Endodermal cell (in vitro differentiated cells): ENCODE measurements around the gene GPC6. TPM values are rescaled to one million over a fixed set of nuclear protein-coding genes. Genes with fewer than 3 reads are reported as not detected.

Source experiments
- DNase-seq: peaks from one replicate; pipeline ENCODE4 v3.0.0-alpha.2; 2017
- H3K27ac ChIP-seq: 2 replicates; pipeline ENCODE4 v1.5.1; 2013; ENCODE audit warnings: mild to moderate bottlenecking, low read depth, low read length, moderate library complexity
- H3K27me3 ChIP-seq: 2 replicates; pipeline ENCODE4 v1.6.1; 2013; ENCODE audit warnings: mild to moderate bottlenecking, low read length, moderate library complexity; ENCODE audit not compliant: insufficient read depth, control insufficient read depth, poor library complexity, severe bottlenecking
- H3K36me3 ChIP-seq: 2 replicates; pipeline ENCODE4 v1.7.0; 2013; ENCODE audit warnings: mild to moderate bottlenecking, low read length, moderate library complexity; ENCODE audit not compliant: control insufficient read depth, insufficient read depth
- H3K4me1 ChIP-seq: one replicate; pipeline ENCODE4 v1.7.0; 2013; ENCODE audit warnings: low read length; ENCODE audit not compliant: control insufficient read depth, insufficient read depth
- H3K4me3 ChIP-seq: 2 replicates; pipeline ENCODE4 v1.5.1; 2013; ENCODE audit warnings: mild to moderate bottlenecking, low read length, moderate library complexity
- H3K9ac ChIP-seq: 2 replicates; pipeline ENCODE4 v1.6.1; 2013; ENCODE audit warnings: mild to moderate bottlenecking, low read length, moderate library complexity; ENCODE audit not compliant: poor library complexity, severe bottlenecking; ENCODE audit errors: extremely low read depth
- H3K9me3 ChIP-seq: 2 replicates; pipeline ENCODE4 v1.6.1; 2013; ENCODE audit warnings: mild to moderate bottlenecking, low read length, moderate library complexity; ENCODE audit not compliant: control insufficient read depth
- H3K27ac Mint-ChIP-seq: 2 replicates; pipeline ENCODE4 v1.8.0; 2020; ENCODE audit warnings: mixed read lengths
- H3K27me3 Mint-ChIP-seq: 2 replicates; pipeline ENCODE4 v1.8.0; 2021; ENCODE audit warnings: mild to moderate bottlenecking, mixed read lengths; ENCODE audit not compliant: insufficient read depth
- H3K36me3 Mint-ChIP-seq: 2 replicates; pipeline ENCODE4 v1.8.0; 2020; ENCODE audit warnings: low read depth, mixed read lengths
- H3K4me1 Mint-ChIP-seq: 2 replicates; pipeline ENCODE4 v1.8.0; 2020; ENCODE audit warnings: mixed read lengths
- H3K4me3 Mint-ChIP-seq: 2 replicates; pipeline ENCODE4 v1.8.0; 2020; ENCODE audit warnings: mild to moderate bottlenecking, moderate library complexity, mixed read lengths
- H3K9me3 Mint-ChIP-seq: 2 replicates; pipeline ENCODE4 v1.8.0; 2020; ENCODE audit warnings: mild to moderate bottlenecking, mixed read lengths
- CTCF ChIP-seq: fragments of 200-600 bp; sonication (generic); conservative IDR thresholded peaks from 2 replicates; pipeline ENCODE4 v1.5.0; 2021; ENCODE audit warnings: antibody characterized with exemption, mild to moderate bottlenecking
- WGBS, 2 experiments: methylation state at CpG; one replicate each; pipeline versions ENCODE4 v1.1.5 to v1.1.7; 2013; ENCODE audit warnings: missing lambda C conversion rate in 2 of 2, mixed read lengths in 1 of 2; ENCODE audit not compliant: insufficient coverage in 1 of 2, insufficient read length in 1 of 2; 5-methylcytosine and 5-hydroxymethylcytosine counted together
- total RNA-seq, 2 donors: library from RNA; stranded (reverse); fragmentation: NEBNext Ultra II Directional in 1 of 2; extraction: Animal tissue kit (Norgen Biotek cat#: 25700) in 1 of 2; gene quantifications; 2 replicates in 1 of 2; 3 replicates in 1 of 2; pipeline ENCODE4 v1.2.1, GENCODE V29; 2021

GPC6 gene
- total RNA-seq, 2 donors from 2014 or later: 69.6 to 80.4 TPM

- H3K36me3 Mint-ChIP-seq: no peaks in the 10 kb centered on the region
- DNase-seq: no peak
- Histone ChIP-seq H3K9me3 (peaks cover 7% of the 10 kb centered on the region), H3K36me3 (no peaks in the 10 kb centered on the region), H3K27ac (no peak overlapping the region), H3K4me3 (no peak overlapping the region), H3K4me1 (no peaks in the 10 kb centered on the region), H3K27me3 (no peaks in the 10 kb centered on the region), H3K9ac (no peak overlapping the region)
- WGBS, 2 experiments: 94% methylated on average over 3 of the region's 3 CpGs; no CpG with 5 or more reads in 1 of the 2 experiments
- H3K27ac Mint-ChIP-seq: no peak overlapping the region
- peaks cover 3% of the 10 kb centered on the region for H3K4me1 Mint-ChIP-seq
- peaks cover 5% of the 10 kb centered on the region for H3K9me3 Mint-ChIP-seq
- TF ChIP-seq CTCF: no peak
- no peak overlapping the region for H3K4me3 Mint-ChIP-seq
- H3K27me3 Mint-ChIP-seq: no peaks in the 10 kb centered on the region
These were observed 616.5 kb downstream of the GPC6 start for GRCh38 chr13:93843082-93843481.

- no peak overlapping the region for H3K9ac ChIP-seq
- H3K9me3 Mint-ChIP-seq: peaks cover 5% of the 10 kb centered on the region
- no peak overlapping the region for H3K27ac Mint-ChIP-seq
- DNase-seq: no peak
- no peaks in the 10 kb centered on the region for H3K36me3 ChIP-seq
- H3K27ac ChIP-seq: no peak overlapping the region
- no peaks in the 10 kb centered on the region for H3K27me3 ChIP-seq
- H3K4me3 ChIP-seq: no peak overlapping the region
- H3K9me3 ChIP-seq: peaks cover 7% of the 10 kb centered on the region
- TF ChIP-seq CTCF: no peak
- no peaks in the 10 kb centered on the region for H3K4me1 ChIP-seq
- no peaks in the 10 kb centered on the region for H3K27me3 Mint-ChIP-seq
- H3K36me3 Mint-ChIP-seq: no peaks in the 10 kb centered on the region
- no peaks in the 10 kb centered on the region for H3K4me1 Mint-ChIP-seq
- 91 to 100% methylated on average over 4 to 7 of the region's 7 CpGs for WGBS, 2 experiments
- no peak overlapping the region for H3K4me3 Mint-ChIP-seq
These were observed 620.6 kb downstream of the GPC6 start for GRCh38 chr13:93847162-93847561.

GRCh38 chr13:93848247-93848646, 621.6 kb downstream of the GPC6 start:
- no peak overlapping the region for H3K4me3 Mint-ChIP-seq
- no peaks in the 10 kb centered on the region for H3K27me3 ChIP-seq
- no peaks in the 10 kb centered on the region for H3K4me1 ChIP-seq
- no peak overlapping the region for H3K27ac Mint-ChIP-seq
- no peaks in the 10 kb centered on the region for H3K36me3 ChIP-seq
- no peak overlapping the region for H3K27ac ChIP-seq
- no peaks in the 10 kb centered on the region for H3K4me1 Mint-ChIP-seq
- peaks cover 5% of the 10 kb centered on the region for H3K9me3 Mint-ChIP-seq
- no peak overlapping the region for H3K4me3 ChIP-seq
- no peak overlapping the region for H3K9ac ChIP-seq
- WGBS, 2 experiments: 65 to 71% methylated on average over 4 of the region's 4 CpGs
- DNase-seq: no peak
- peaks cover 7% of the 10 kb centered on the region for H3K9me3 ChIP-seq
- H3K27me3 Mint-ChIP-seq: no peaks in the 10 kb centered on the region
- H3K36me3 Mint-ChIP-seq: no peaks in the 10 kb centered on the region
- TF ChIP-seq CTCF: no peak
